HUES6 (cell line): Measurements from ENCODE around the gene BST1.

ENCODE experiments used
- H3K27ac ChIP-seq: 2 replicates; pipeline ENCODE4 v1.7.0; 2013; ENCODE audit warnings: low read depth, mild to moderate bottlenecking, low read length, inconsistent platforms
- H3K27me3 ChIP-seq: 2 replicates; pipeline ENCODE4 v1.6.1; 2013; ENCODE audit warnings: low read length; ENCODE audit not compliant: control insufficient read depth, insufficient read depth
- H3K36me3 ChIP-seq: 2 replicates; pipeline ENCODE4 v1.6.1; 2013; ENCODE audit warnings: low read length; ENCODE audit not compliant: control insufficient read depth, insufficient read depth
- H3K4me1 ChIP-seq: 2 replicates; pipeline ENCODE4 v1.6.1; 2013; ENCODE audit warnings: low read length; ENCODE audit not compliant: control insufficient read depth, insufficient read depth
- H3K4me3 ChIP-seq: 2 replicates; pipeline ENCODE4 v1.5.1; 2013; ENCODE audit warnings: low read depth, low read length
- H3K9ac ChIP-seq: one replicate; pipeline ENCODE4 v1.6.1; 2013; ENCODE audit warnings: mild to moderate bottlenecking, low read length
- H3K9me3 ChIP-seq: 2 replicates; pipeline ENCODE4 v1.6.1; 2013; ENCODE audit warnings: low read depth, low read length; ENCODE audit not compliant: control insufficient read depth, insufficient read depth

BST1 gene

DNA sequence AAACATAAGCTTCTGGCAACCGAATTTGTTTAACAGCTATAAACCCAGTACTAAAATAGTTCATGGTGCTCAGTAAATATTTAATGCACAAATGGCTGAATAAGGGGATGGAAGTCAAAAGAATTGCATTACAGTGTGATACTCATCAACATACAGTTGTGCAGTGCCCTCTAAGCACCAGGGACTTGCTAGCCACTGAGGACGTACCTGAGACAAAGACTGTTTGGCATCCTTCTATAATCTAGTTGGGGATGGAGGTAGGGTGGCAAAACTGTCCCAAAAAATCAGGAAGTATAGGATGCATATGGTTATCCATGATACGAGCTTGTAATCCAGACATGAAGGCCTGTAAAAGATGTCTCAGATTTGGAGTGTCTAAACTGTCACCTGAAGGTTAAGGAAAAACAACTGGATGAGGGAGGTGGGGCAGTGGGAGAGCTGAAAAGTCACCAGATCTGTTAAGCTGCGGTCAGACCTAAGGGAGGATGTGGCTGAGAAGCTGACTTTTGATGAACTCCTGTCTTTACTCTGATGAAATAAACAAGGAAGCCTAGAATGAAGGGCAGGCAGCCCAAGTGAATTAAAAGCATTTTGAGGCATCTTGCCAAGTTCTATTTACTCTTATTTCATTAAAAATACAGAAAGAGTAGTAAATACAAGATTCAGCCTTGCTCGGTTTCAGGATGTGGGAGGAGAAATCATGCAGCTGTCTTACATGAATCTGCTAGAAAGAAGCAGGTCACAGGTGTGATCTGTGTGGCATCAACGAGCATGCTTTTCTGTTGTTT is 63.2 kb downstream of the BST1 start:
- H3K9ac ChIP-seq = no peak overlapping the region
- no peaks in the 10 kb centered on the region for H3K4me1 ChIP-seq
- H3K4me3 ChIP-seq = no peak overlapping the region
- H3K9me3 ChIP-seq = no peaks in the 10 kb centered on the region
- H3K36me3 ChIP-seq = no peaks in the 10 kb centered on the region
- H3K27ac ChIP-seq = no peak overlapping the region
- H3K27me3 ChIP-seq = no peaks in the 10 kb centered on the region

- no peak overlapping the region for H3K9ac ChIP-seq
- no peak overlapping the region for H3K27ac ChIP-seq
Observed at GRCh38 chr4:15766821-15767220, 64.0 kb downstream of the BST1 start.

GRCh38 chr4:15769202-15769601 is 66.3 kb downstream of the BST1 start:
- H3K27me3 ChIP-seq = peaks cover 15% of the 10 kb centered on the region
- H3K36me3 ChIP-seq = no peaks in the 10 kb centered on the region
- no peak overlapping the region for H3K9ac ChIP-seq
- H3K9me3 ChIP-seq = no peaks in the 10 kb centered on the region
- no peaks in the 10 kb centered on the region for H3K4me1 ChIP-seq
- no peak overlapping the region for H3K27ac ChIP-seq
- H3K4me3 ChIP-seq = no peak overlapping the region

More at GRCh38 chr4:15766821-15767220, 64.0 kb downstream of the BST1 start:
- Histone ChIP-seq H3K4me1 (no peaks in the 10 kb centered on the region), H3K27me3 (no peaks in the 10 kb centered on the region; the same call in 1 of the 2 replicates), H3K4me3 (no peak overlapping the region), H3K9me3 (no peaks in the 10 kb centered on the region), H3K36me3 (no peaks in the 10 kb centered on the region)

DNA sequence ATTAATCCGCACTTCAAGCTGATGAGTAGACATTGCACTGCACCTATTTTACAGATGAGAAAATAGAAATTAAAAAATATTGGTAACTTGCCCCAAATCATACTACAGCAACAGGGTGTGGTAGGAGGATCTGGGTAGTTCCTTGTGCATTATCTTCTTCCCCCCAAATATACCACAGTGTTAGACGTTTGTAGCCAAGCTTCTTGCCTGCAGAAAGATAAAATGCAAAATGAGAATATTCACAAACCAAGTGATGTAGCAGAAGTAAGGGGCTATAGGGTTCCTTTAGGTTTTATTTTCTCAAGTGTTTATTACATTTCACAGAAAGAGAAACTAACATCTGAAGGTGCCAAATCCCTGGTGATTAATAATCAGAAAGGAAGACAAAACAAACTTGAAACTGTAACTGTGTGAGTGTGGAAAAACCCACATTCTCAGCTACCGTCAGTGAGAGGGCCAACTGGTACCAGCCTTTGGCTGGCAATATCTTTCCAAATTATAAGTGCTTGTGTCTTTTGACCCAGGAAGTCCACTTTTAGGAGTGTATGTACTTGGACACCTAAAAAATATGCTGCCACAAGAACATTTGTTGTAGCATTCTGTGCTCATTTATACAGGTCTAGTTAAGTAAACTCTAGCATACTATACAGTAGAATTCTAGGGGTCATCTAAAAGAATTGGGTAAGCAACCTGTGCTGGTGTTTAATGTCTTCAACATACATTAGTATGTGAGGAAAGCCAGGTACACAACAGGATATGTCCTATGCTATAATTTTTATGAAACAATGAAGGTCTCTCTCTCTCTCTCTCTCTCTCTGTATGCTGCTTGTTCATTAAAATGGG is 68.6 kb downstream of the BST1 start:
- Histone ChIP-seq H3K9ac (no peak overlapping the region), H3K27me3 (peaks cover 36% of the 10 kb centered on the region), H3K27ac (no peak overlapping the region), H3K9me3 (no peaks in the 10 kb centered on the region), H3K4me1 (no peaks in the 10 kb centered on the region), H3K36me3 (no peaks in the 10 kb centered on the region), H3K4me3 (no peak overlapping the region)

GRCh38 chr4:15774020-15774420 is 71.2 kb downstream of the BST1 start:
- no peak overlapping the region for H3K27ac ChIP-seq
- no peak overlapping the region for H3K4me3 ChIP-seq
- no peaks in the 10 kb centered on the region for H3K36me3 ChIP-seq
- H3K27me3 ChIP-seq = peaks cover 61% of the 10 kb centered on the region
- H3K4me1 ChIP-seq = no peaks in the 10 kb centered on the region
- no peaks in the 10 kb centered on the region for H3K9me3 ChIP-seq
- H3K9ac ChIP-seq = no peak overlapping the region

- H3K9me3 ChIP-seq = no peaks in the 10 kb centered on the region
- peaks cover 83% of the 10 kb centered on the region for H3K27me3 ChIP-seq
Observed at GRCh38 chr4:15776871-15777648, 74.2 kb downstream of the BST1 start.

GRCh38 chr4:15777697-15778288 is 74.9 kb downstream of the BST1 start:
- Histone ChIP-seq H3K9me3 (no peaks in the 10 kb centered on the region), H3K4me3 (peak overlapping the region; percentile 55), H3K9ac (no peak overlapping the region), H3K27ac (no peak overlapping the region), H3K36me3 (no peaks in the 10 kb centered on the region), H3K27me3 (peaks cover 80% of the 10 kb centered on the region), H3K4me1 (no peaks in the 10 kb centered on the region)

More at GRCh38 chr4:15776871-15777648, 74.2 kb downstream of the BST1 start:
- H3K4me3 ChIP-seq = no peak overlapping the region
- no peaks in the 10 kb centered on the region for H3K4me1 ChIP-seq
- no peak overlapping the region for H3K9ac ChIP-seq
- no peak overlapping the region for H3K27ac ChIP-seq
- no peaks in the 10 kb centered on the region for H3K36me3 ChIP-seq

- Histone ChIP-seq H3K27me3 (peaks cover 72% of the 10 kb centered on the region), H3K9me3 (no peaks in the 10 kb centered on the region), H3K4me1 (no peaks in the 10 kb centered on the region), H3K4me3 (peak within 1 kb of the TSS; percentile 55), H3K9ac (no peak within 1 kb of the TSS), H3K27ac (no peak within 1 kb of the TSS), H3K36me3 (no peaks in the 10 kb centered on the region)
Observed at GRCh38 chr4:15778289-15779241, 75.7 kb downstream of the BST1 start, which contains the start of gene CD38. Gene CD38 (plus strand): TSS chr4:15778328. CDS start chr4:15778415, 87 bp downstream.

GRCh38 chr4:15779306-15779705 is 76.4 kb downstream of the BST1 start:
- no peaks in the 10 kb centered on the region for H3K9me3 ChIP-seq
- no peaks in the 10 kb centered on the region for H3K36me3 ChIP-seq
- no peak overlapping the region for H3K27ac ChIP-seq
- H3K4me3 ChIP-seq = peak overlapping the region; percentile 55
- H3K4me1 ChIP-seq = no peaks in the 10 kb centered on the region
- no peak overlapping the region for H3K9ac ChIP-seq
- peaks cover 67% of the 10 kb centered on the region for H3K27me3 ChIP-seq

DNA sequence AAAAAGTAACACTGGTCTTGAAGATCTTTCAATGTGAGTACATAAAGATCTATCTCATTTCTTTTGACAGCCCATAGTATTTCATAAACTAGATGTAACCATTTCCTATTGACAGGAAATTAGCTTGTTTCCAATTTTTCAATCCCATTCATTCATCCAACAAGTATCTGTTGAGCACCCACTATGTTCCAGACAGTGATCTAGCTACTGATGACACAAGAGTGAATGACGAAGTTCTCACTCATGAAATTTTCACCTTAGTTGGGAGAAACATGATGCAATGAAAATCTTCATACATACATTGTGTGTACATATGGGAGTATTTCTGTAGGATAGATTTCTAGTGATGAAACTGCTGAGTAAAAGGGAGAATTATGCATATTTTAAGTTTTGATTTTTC is 76.9 kb downstream of the BST1 start:
- H3K36me3 ChIP-seq = no peaks in the 10 kb centered on the region
- H3K9me3 ChIP-seq = no peaks in the 10 kb centered on the region
- no peak overlapping the region for H3K9ac ChIP-seq
- H3K4me1 ChIP-seq = no peaks in the 10 kb centered on the region
- H3K27me3 ChIP-seq = peaks cover 63% of the 10 kb centered on the region
- H3K27ac ChIP-seq = no peak overlapping the region
- H3K4me3 ChIP-seq = peak overlapping the region; percentile 55
